DMS79 (cell line): Measurements from ENCODE around the gene GPR35.
"Not testable (repeated sequence)": the region's sequence is repeated elsewhere in the genome, so short reads cannot be mapped to it uniquely, and the experiment has no call there.

Experiments
- DNase-seq: peaks from one replicate; lab custom pipeline; 2025; lab: John Stamatoyannopoulos, UW

Gene GPR35

DNA sequence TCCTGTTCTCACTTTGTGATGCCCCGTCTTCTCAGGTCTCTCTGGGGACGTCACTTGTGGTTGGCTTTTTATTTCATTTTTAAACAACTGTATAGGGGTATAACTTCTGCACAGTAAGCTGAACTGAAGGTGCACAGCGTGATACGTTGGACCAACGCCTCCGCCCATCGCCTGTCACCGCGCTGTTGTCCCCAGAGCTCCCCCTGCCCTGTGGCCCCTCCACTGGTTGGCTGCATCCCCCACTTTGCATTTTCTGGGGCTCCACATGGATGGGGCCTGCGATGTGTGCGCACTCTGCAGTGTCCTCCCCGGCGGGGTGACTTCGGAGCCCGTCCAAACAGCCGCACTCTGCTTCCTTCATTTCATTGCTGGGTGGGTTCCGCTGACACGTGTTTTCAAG, 14.3 kb downstream of the GPR35 start:
- DNase-seq: no peak

DNA sequence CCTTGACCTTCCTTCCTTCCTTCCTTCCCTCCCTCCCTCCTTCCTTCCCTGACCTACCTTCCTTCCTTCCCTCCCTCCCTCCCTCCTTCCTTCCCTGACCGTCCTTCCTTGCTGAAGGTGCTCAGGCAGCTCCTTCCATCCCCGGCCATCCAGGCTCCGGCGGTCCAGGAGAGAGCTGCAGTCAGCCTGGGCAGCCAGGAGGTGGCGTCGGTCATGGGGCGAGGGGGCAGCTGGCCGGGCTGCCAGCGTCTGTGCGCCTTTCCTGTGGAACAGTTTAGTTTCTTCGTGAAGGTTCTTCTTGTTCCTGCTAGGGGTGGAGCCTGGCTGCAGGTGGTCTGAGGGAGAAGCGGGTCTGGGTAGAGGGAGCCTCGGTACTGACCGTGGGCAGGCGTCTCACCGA, 15.7 kb downstream of the GPR35 start:
- DNase-seq: no peak

DNA sequence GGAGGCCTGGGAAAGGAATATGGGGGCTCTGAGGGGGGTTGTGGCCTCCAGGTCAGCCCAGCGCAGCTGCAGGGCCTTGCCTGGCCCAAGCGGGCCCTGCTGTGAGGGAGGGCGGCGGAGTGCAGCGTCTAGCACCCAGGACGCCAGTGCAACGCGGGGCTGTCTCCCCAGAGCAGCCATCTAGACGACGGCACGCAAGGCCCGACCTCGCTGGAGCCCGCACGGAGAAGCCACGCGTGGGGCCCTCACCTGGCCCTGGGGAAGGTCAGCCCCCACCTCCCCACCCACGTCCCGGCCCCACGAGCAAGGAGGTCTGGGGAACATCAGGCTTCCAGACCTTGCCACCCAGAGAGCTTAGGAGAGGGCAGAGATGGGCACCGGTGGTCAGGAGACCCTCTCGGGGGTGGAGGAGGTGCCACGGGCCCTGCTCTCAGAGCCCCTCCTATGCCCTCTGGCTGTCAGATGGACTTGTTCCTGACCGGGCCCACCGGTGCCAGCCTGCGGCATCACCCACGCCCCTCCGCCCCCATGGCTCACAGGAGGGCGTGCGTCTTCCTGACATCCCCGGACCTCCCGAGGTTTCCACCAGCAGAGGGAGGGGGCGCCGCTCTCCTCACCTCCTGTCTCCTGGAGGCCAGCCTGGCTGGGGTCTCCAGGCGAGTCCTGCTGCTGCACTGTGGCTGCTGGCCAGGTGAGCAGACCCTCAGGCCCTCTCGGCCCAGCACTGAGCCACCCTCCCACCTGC, 17.0 kb downstream of the GPR35 start:
- DNase-seq: no peak

DNA sequence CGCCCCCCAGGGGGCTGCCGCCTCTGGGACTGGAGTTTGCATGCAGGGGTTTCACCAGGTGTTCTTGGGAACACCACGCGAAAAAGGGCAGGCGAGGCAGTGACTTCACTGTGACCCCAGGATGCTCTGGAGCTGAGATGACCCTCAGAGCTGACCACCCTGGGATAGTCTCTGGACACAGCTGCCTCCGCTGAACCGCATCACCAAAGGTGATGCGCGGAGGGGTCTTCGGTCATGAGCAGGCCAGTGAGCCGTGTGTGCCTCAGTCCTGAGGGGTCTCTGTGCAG, 17.5 kb downstream of the GPR35 start:
- no peak for DNase-seq

DNA sequence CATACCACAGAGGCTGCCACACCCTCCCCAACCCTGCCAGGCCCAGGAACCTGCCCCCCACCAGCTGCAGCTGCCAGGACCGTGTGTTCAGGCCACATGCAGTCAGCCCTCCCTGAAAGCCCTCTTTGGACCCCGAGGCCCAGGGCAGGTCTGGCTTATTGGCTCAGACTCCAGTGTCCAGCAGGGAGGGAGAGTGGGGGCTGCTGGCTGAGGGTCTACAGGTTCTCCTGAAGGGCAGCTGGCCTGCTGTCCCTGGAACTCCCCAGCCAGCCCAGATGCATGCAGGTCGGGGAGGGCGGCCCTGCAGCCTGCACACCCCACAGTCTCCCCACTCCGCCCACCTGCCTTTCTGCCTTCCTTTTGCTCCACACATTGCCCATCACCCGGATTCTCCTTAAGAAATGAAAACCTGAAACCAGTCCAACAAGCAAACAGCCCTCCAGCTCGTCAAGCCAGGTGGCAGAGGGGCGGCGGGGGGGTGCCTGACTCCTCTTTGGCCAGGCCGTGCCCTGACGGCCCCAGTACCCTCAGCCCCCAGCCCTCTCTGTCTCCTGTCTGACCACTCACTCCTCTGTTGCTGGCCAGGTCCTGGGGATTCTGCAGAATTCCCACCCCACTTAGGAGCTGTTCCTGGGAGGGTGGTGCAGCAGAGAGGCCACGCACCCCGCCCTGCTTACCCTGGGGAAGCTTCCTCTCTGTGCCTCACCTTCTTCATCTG, 18.0 kb downstream of the GPR35 start:
- no peak for DNase-seq

DNA sequence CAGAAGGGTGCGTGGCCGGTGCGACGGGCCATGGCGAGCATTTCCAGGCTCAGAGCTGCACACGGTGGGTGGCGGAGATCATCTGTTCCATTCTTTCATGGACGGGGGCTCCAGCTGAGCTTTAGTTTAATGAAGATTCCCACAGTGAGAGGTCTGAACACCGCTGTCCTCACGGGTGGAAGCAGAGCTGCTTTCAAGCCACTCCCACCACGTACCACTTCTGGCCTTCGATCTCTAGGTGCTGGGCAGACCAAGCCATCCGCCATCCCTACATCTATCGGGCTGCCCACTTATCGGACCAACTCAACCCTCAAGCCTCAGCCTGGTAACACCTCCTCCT, 18.5 kb downstream of the GPR35 start:
- DNase-seq: no peak

DNA sequence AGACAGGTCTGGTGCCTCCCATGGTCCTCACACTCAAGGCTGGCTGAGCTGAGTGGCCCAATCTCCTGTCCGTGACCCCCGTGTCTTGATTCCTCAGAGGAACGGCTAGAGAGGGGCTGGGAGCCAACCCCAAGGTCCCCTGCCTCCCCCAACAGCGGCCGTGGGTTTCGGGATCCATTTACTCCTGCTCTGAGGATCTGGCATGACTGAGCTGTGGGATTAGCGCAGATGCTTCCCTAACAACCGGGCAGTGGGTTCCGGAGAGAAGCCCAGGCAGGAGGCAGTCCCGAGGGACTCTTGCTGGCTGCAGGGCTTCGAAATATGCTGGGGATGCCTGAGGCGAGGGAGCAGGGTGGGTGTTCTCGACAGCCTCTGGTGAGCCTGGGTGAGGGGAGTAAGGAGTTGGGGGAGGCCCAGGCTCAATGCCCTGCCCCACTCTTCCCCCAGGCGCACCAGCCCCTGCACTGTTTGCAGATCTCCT, 18.9 kb downstream of the GPR35 start:
- DNase-seq: no peak

DNA sequence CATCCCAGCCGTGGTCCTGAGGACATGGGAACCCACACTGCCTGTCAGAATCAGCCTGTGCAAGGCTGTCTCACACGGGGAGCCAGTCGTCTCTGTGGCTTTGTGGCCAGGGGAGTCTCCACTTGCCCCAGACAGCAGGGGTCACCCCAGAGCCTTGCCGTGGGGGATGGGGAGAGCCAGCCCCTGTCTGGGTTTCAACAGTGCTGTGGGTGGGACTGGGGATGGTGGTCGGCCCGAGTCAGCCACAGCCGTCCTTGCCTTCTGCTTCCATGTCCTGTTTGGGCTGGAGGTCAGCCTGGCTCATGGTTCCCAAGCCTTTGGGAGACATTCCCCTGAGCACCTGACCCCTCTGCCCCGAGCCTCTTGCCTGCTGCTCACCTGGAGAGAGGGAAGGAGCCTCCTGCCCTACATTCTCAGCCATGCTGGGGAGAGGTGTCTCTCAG, 19.6 kb downstream of the GPR35 start:
- no peak for DNase-seq

DNA sequence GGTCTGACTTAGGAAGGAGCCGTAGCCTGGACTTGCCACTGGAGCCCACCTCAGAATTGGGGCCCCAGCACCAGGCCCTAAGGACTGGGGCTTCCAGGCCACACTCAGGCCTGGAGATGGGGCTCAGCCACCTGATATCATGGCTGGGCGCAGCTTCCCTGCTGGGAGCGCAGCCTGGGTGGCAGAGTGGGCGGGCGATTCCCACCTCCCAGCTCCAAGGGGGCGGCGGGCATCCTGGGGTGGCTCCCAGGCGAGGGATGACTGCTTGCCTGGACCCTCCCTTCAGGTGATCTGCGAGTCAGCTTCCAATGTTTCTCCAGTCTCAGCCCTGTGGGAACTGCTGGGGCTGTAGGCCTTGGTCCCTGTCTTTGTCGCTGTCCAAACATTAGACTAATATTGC, 20.1 kb downstream of the GPR35 start:
- no peak for DNase-seq

DNA sequence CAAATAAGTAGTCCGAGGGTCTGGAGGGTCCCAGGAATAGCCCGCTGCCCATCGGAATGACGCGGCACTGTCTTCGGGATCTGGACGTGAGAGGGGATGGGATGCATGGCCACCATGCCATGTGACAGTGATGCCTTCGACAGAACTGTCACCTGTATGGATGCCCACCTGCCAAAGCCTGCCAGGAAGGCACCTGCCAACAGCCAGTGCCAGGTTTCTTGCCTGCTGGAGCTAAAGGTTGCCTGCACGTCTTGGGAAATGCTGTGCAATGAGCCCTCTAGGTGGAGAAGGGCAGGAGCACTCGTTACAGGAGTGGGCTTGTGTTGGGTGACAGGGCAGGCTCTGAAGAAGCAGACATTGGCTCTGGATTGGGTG, 20.5 kb downstream of the GPR35 start:
- no peak for DNase-seq

DNA sequence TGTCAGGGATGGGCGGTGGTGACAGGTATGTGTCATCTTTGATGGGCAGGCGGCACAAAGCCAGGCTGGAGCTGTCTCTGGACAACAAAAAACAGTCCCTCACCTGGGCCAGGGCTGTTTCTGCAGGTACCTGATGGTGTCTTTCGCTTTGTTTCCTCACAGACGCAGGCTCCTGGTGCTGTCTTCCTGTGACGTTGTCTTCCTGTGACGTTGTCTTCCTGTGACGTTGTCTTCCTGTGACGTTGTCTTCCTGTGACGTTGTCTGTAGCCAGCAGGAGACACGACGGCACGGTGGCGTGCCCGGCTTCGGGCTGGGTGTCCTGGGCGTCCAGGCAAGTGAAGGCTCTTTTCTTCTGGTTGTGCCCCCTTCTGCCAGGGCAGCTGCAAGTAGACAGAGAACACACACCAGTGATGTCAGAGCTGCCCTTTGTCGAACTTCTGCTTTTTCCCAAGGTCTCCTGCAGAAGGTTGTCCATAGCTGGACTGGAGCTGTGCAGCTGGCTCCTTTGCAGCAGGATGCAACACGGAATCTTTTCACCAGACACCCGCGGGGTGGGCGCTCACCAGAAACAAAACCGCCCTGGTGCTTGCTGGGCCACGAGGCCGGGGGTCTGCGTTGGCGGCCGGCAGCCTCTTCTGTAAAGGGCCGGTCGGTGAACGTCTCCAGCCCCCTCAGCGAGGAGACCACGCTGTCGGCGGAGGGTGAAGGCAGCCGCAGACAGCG, 21.1 kb downstream of the GPR35 start:
- DNase-seq: no peak

DNA sequence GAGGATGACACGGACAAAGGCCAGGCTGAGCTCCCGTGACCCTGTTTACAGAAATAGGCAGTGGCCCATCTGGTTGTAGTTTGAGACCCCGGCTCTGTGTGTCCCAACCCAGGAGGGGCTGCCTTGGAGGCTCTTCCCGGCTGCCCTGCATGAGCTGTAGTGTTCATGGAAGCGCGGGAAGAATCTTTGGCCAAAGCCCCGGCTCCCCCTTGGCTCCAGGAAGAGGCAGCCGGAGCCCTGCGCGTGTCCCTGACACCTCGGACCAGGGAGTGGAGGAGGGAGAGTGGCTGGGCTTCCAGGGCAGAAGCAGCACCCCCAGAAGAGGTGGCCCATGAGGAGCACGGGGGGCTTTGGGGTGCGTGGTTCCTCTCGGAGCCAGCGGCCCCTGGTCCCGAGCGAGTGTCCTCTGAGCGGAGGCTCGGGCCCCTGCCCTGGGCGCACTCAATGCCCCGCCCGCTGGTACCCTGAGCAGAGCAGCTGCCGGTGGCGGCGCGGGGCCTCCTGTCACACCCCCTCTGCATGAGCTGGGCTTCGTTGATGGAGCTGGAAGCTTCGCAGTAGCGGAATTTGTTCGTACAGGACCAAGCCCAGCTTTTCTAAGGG, 21.7 kb downstream of the GPR35 start:
- DNase-seq: no peak

DNA sequence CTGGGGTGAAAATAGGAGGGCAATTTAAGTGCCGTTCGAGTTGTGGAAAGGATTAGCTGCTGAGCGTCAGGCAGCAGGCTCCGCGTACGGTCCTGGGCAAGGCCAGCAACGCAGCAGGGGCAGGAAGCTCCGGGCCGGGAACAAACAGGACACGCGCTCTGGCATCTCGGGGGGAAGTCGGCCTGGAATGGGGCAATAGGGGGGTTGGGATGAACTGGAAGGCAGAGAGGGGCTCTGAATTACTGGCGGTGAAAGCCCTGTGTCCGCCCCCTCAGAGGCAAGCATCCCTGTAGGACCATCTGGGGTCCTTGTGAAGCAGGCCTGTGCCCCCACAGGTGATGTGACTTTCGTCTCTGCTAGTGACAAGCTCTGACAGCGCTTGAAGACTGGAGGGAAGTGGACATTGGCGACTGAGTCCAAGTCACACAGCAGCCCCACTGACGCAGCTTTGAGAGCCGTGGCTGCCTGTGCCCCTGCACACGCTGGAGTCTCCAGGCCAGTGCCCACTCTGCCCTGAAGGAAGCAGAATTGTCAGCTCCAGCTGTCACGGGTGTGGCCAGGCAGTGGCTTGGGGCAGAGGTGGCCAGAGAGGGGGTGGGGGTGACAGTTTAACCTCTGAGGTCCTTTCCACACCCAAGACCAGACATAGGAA, 22.3 kb downstream of the GPR35 start:
- no peak for DNase-seq

DNA sequence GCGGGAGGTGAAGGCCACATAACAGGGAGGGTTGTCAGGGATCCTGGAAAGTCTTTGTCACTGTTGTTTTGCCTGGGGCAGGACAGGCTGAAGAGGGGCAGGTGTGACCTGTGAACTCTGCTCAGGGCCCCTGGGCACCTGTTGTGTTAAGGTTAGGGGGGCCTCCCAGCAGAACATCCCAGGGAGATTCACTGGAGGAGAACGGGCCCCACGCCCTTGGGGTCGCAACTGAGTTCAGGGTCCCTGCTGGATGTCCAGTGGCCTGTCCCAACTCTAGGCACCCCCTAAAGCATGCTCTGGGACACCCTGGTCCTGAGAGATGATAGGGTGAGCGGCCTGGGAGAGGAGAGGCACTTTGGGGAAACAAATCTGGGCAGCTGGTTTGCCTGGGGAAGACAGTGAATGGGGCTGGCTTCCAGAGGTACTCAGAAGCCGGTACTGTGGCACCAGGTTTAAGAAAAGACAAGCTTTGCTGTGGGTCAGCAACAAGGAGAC, 22.9 kb downstream of the GPR35 start:
- no peak for DNase-seq

DNA sequence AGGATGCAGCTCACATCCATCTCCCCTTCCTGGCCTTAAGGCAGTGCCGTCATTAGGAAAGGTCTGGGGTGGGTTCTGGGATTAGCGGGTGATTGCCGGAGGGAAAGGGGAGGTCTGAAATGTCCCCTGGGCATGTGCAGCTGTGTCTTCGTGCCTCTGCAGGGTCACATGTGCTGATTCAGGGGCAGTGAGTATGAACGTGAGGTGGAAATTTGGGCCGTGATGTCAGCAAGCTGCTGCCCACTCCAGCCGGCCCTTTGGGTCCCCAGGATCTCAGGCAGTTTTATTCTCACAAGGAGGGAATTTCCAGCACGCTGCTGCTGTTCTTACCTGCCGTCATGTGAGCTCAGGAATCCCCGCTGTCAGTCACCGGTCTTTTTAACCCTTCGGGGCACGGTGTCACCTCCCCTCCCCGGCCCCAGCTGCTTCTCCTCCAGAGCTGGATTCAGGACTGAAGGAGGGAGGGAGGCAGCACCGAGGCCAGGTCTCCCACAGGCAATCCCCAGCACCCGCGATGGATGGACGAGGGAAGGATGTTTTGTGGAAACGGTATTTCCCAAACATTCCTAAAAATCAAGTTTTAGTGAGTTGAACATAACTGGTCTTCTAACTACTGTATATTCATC, 23.5 kb downstream of the GPR35 start:
- no peak for DNase-seq

DNA sequence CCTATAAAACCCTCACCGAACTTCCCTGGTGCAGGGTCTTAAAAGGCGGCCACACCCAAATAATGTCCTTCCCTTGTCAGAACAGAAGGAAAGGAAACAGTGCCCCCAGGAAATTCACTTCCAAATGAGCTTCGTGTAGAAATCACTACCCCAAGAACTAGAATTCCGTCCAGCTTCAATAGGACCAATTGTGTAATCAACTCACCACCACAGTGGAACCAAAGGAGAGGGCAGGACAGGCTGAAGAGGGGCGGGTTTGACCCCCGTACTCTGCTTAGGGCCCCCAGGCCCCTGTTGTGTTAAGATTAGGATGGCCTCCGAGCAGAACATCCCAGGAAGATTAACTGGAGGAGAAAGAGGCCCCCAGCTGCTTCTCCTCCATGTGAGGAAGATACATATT, 24.1 kb downstream of the GPR35 start:
- DNase-seq: no peak

DNA sequence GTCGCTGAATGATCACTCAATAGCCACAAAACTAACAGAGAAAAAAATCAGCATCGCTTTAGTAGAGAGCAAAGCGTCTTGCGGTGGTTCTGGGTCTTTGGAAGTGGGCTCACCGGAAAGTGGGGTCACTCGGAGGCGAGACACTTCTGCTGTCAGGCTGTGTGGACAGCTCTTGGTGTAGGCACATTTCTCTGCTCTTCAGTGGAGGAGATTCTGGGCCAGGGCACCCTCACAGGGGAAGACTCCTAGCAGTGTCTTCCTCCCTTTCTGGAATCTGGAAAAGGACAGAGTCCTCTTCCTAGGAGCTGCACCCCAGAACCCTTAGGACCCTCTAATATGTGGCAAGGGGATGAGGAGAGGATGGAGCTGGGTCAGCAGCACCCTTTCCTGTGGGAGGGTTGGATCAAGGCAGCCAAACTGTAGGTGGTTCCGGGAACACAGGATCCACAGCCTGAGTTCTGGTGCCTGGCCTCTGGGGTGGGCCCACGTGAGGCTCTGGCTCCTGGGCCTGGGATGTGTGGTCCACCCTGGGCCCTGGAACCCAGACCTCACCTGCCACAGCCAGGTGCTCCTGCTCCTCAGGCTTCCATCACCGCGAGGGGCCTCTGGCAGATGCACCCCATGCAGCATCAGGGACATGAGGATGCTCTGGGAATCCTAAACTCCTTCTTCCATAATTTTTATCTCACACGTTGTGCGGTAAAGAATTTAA, 25.1 kb downstream of the GPR35 start:
- no peak for DNase-seq

DNA sequence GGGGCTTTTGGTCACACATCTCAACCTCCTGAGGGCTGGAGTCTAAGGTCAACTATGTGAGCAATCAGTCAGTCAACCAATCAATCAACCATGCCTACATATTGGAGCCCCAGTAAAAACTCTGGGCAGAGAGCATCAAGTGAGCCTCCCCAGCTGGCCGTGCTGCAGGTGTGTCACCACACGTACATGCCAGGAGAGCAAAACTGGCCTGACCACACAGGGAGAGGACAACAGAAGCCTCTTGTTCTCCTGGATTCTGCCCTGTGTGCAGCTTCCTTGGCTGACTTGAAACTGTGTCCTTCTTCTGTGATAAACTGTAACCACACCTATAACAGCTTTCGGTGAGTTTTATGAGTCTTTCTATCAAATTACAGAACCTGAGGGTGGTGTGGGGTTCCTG, 25.9 kb downstream of the GPR35 start:
- no peak for DNase-seq

DNA sequence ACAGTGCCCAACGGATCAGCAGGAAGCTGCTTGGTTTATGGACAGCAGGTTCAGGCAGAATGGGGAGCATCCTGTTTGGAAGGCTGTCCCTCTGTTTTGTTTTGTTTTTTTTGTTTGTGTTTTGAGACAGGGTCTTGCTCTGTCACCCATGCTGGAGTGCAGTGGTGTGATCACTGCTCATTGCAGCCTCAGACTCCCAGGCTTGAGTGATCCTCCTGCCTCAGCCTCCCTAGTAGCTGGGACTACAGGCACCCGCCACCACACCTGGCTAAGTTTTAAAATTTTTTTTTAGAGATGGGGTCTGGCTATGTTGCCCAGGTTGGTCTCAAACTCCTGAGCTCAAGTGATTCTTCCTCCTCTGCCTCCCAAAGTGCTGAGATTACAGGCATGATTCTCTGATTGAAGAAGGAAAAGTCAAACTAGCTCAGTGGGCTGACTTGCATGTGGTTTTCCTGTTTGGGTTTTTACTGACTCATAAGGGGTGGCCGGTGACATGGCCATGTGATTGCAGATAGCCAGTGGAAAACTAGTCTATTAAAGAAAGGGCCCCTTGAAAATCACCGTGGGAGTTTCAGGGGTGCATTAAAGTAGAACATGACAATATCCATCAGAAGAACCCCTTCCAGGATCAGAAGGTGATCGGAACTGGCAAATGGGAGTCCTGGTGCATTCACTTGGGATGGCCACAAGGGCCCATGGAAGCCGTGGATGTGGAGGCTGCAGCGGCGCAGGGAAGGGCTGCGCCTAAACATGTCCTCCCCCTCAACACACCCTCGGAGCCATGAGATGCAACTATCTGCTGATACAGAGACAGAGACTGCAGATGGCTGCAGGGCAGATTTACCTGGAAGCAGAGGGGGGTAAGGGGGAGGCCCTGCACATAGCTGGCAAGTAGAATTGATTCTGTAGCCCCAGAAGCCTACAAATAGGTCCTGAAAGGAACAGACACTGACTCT, 30.9 kb downstream of the GPR35 start:
- DNase-seq: no peak

DNA sequence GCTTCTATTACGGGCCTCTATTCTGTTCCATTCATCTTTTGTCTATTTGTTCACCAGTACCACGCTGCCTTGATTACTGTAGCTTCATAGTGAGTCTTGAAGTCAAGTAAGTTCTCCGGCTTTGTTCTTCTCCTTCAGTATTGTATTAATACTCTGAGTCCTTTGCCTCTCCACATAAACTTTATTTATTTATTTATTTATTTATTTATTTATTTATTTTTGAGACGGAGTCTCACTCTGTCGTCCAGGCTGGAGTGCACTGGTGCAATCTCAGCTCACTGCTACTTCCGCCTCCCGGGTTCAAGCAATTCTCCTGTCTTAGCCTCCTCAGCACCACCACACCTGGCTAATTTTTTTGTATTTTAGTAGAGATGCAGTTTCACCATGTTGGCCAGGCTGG, 34.6 kb downstream of the GPR35 start:
- not testable (repeated sequence) for DNase-seq
